ENCODE results near the gene RNF169. TPM values are rescaled to one million over a fixed set of nuclear protein-coding genes. Genes with fewer than 3 reads are reported as not detected.
A peak's percentile ranks its signal among the peaks of the same experiment; 100 is the strongest.

RNF169 gene
- total and polyA plus RNA-seq, 2 of the 8 experiments (the other 6 are each of a cell fraction or from before 2014, with no cell fraction given) = 3.6 to 12.5 TPM

GRCh38 chr11:74749965-74750296 is 1.3 kb downstream of the RNF169 start:
- Histone ChIP-seq H2BK120ac (replicated peaks; ENCODE audit: low read depth, low read length) (no peak overlapping the region), H3K9ac (replicated peaks in 1 of 4; ENCODE audit: extremely low read depth in 1 of 4, low read depth in 3 of 4, low read length in 3 of 4) (peak overlapping the region in 1 of 4 experiments; percentile 68; a peak in 1 of 7 replicates), H4K5ac (ENCODE audit: insufficient read length, low read depth, low read length) (no peak overlapping the region), H3K9me3 (ENCODE audit: insufficient read depth in 2 of 2, low read depth in 1 of 2, low read length in 1 of 2) (no peaks in the 10 kb centered on the region; a peak in 1 of 4 replicates), H3K4me2 (ENCODE audit: insufficient read depth in 1 of 2, low read depth in 2 of 2, low read length in 2 of 2) (peak overlapping the region; percentile 82 to 95), H3K14ac (ENCODE audit: insufficient read length) (no peak overlapping the region), H2AK5ac (ENCODE audit: low read depth, low read length) (no peak overlapping the region; the same call in none of the 2 replicates), H3K18ac (ENCODE audit: extremely low read depth, low read length) (no peak overlapping the region), H4K91ac (replicated peaks; ENCODE audit: insufficient read length, low read length) (no peak overlapping the region), H3K27ac (ENCODE audit: low read depth, low read length) (no peak overlapping the region), H4K8ac (ENCODE audit: extremely low read depth, insufficient read depth, low read length) (no peak overlapping the region), H3K23me2 (ENCODE audit: low read depth, low read length) (peaks cover 9% of the 10 kb centered on the region; the same call in 1 of the 2 replicates), H3K4me3 (ENCODE audit: extremely low read depth in 1 of 4, insufficient read depth in 2 of 4, low read depth in 3 of 4, low read length in 4 of 4) (peak overlapping the region; percentile 50 to 77 (median 59)), H3K36me3 (ENCODE audit: control insufficient read depth in 2 of 4, insufficient read depth in 4 of 4, low read length in 3 of 4) (no peaks in the 10 kb centered on the region), H2BK20ac (ENCODE audit: low read length) (no peak overlapping the region), H3K23ac (ENCODE audit: insufficient read length) (no peak overlapping the region), H2BK15ac (ENCODE audit: low read length) (no peak overlapping the region), H4K20me1 (replicated peaks in 1 of 2; ENCODE audit: control insufficient read depth in 1 of 2, insufficient read depth in 2 of 2, low read length in 2 of 2) (no peaks in the 10 kb centered on the region), H3K4me1 (replicated peaks in 1 of 4; ENCODE audit: control insufficient read depth in 3 of 4, insufficient read depth in 4 of 4, low read length in 3 of 4) (peaks cover 3 to 6% (median 4%) of the 10 kb centered on the region in 4 experiments; a peak in 5 of 7 replicates), H3K79me2 (ENCODE audit: control insufficient read depth in 1 of 2, insufficient read depth in 2 of 2, low read length in 2 of 2) (peaks cover 0 to 46% of the 10 kb centered on the region in 2 experiments; a peak in 2 of 4 replicates), H2AFZ (ENCODE audit: low read length) (no peak overlapping the region), H3K79me1 (ENCODE audit: low read depth, low read length) (peaks cover 5% of the 10 kb centered on the region), H2BK12ac (ENCODE audit: low read depth, low read length) (no peak overlapping the region), H3K4ac (replicated peaks; ENCODE audit: insufficient read length, low read depth, low read length) (no peak overlapping the region), H2BK5ac (ENCODE audit: low read depth, low read length) (no peak overlapping the region), H3K56ac (replicated peaks; ENCODE audit: insufficient read length, low read depth, low read length) (no peak overlapping the region), H3K27me3 (replicated peaks in 1 of 4; ENCODE audit: control insufficient read depth in 3 of 4, extremely low read depth in 1 of 4, insufficient read depth in 3 of 4, low read length in 3 of 4) (peaks cover 0 to 2% (median 0%) of the 10 kb centered on the region in 4 experiments; a peak in 1 of 7 replicates)
- WGBS, 2 experiments (ENCODE audit: extremely low coverage in 1 of 2, insufficient coverage in 1 of 2, insufficient read length in 1 of 2, insufficient replicate concordance in 2 of 2, low coverage in 1 of 2, low lambda C conversion rate in 2 of 2, missing lambda C conversion rate in 1 of 2) = 46% methylated on average over 2 of the region's 2 CpGs; no CpG with 5 or more reads in 1 of the 2 experiments
- DNase-seq (ENCODE audit: low read depth in 1 of 2, low spot score in 2 of 2) (no peak), FAIRE-seq (no peak)
- ChIA-PET POLR2A (ENCODE audit: partially characterized antibody) (interaction anchor here (1.3 to 3.3 kb wide), 4 partner anchors 10 to 29 kb away, joined by 3 to 13 read pairs (median 6); no protein-coding TSS in a partner anchor), CTCF (ENCODE audit: partially characterized antibody) (interaction anchor here (0.9 to 3.5 kb wide), 3 partner anchors 10 to 47 kb away, joined by 3 to 14 read pairs (median 3); no protein-coding TSS in a partner anchor)
- no peak for TF ChIP-seq HDAC6 (IDR thresholded peaks at IDR 0.05; ENCODE audit: low read depth, low read length)
- no peak for TF ChIP-seq CTCF (IDR thresholded peaks at IDR 0.05; ENCODE audit: control extremely low read depth in 1 of 3, insufficient read depth in 1 of 3, low read depth in 1 of 3, low read length in 3 of 3)
- no peak for TF ChIP-seq KDM5A (IDR thresholded peaks at IDR 0.05; ENCODE audit: low read length)
- TF ChIP-seq CTBP2 (IDR thresholded peaks at IDR 0.05; ENCODE audit: borderline replicate concordance, insufficient read depth, insufficient read length, low read length) = no peak
- no peak for TF ChIP-seq TCF12 (IDR thresholded peaks at IDR 0.05; ENCODE audit: low read depth, low read length)
- TF ChIP-seq NRF1 (IDR thresholded peaks at IDR 0.05; ENCODE audit: low read depth, low read length) = no peak
- no peak for TF ChIP-seq PHF8 (conservative IDR thresholded peaks at IDR 0.05; ENCODE audit: low read depth, low read length)
- TF ChIP-seq SIRT6 (IDR thresholded peaks at IDR 0.05; ENCODE audit: low read length) = no peak
- no peak for TF ChIP-seq NANOG (IDR thresholded peaks at IDR 0.05; ENCODE audit: insufficient read depth, low read depth, low read length, poor library complexity, severe bottlenecking)
- no peak for TF ChIP-seq KDM1A (IDR thresholded peaks at IDR 0.05; ENCODE audit: borderline replicate concordance, low read length)
- TF ChIP-seq FOSL1 (IDR thresholded peaks at IDR 0.05; ENCODE audit: insufficient read depth, low read depth, low read length) = no peak

All from H1 (cell line).